NT2/D1 (cell line): ENCODE data around the gene GRIN3B.

Experiments used
- SUZ12 ChIP-seq: IDR thresholded peaks from 2 replicates; pipeline ENCODE4 v1.6.1; 2011; ENCODE audit not compliant: insufficient read length, insufficient read depth; ENCODE audit errors: extremely low read depth
- YY1 ChIP-seq: IDR thresholded peaks from 2 replicates; pipeline ENCODE4 v1.6.1; 2011; ENCODE audit not compliant: insufficient read length, insufficient read depth
- ZNF274 ChIP-seq: IDR thresholded peaks from 2 replicates; pipeline ENCODE4 v1.6.1; 2011; ENCODE audit warnings: mild to moderate bottlenecking, low read depth, low read length

DNA sequence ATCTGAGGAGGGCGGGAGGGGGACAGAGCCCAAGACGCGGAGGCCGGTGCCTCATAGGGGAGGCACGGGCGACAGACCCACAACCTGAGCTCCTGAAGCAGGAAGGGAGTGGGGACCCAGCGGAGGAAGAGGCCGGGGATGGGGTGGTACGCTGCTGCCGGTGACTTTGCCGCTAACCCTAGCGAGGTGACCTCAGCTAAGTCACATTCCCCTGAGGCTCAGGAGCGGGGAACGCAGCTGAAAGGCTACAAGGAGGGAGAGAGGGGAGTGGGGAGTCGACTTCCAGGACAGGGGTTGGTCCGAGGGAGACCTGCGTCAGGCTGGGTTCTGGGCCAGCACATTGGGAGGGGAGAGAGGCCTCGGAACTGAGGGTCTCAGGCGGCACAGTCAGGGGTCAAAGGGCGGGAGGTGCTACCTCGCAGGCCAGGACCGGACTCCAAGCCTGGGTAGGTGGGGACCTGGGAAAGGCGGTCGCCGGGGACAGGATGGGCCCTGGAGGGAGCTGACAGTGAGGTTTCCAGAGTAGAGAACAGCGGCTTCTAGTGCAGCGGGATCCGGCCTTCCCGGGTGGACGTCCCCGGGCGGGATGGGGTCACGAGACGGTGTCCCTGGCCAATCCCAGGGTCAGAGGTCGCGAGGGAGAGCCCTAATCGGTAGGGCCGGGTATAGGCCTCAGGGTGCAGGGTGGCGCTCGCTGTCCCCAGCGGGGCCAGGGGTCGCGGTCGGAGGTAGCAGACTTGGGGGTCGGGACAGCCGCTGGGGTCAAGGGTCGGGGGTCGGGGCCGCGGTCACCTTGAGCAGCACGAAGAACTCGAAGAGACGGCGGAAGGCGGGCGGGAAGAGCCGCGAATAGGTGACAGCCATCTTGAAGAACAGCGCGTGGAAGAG is 20.0 kb downstream of the GRIN3B start:
- TF ChIP-seq YY1: no peak
- TF ChIP-seq ZNF274: no peak
- no peak for TF ChIP-seq SUZ12
